Activated CD4-positive, alpha-beta memory T cell treated with anti-CD3 and anti-CD28 coated beads, Interleukin-2, amount 10 ng/mL, durations not matched to agents 7 days and 5 days (primary cell): ENCODE results near the gene PPT2. TPM values are rescaled to one million over a fixed set of nuclear protein-coding genes. Genes with fewer than 3 reads are reported as not detected.

Source experiments
- CTCF ChIA-PET: fragments of 350-600 bp; sonication (Branson Sonifier 250); formaldehyde crosslinking; loops from one replicate; lab custom pipeline; 2021; ENCODE audit warnings: antibody characterized with exemption, inconsistent platforms; lab: Charles Lee
- POLR2A ChIA-PET: fragments of 350-600 bp; sonication (Branson Sonifier 250); formaldehyde crosslinking; loops from one replicate; lab custom pipeline; 2021; ENCODE audit warnings: antibody characterized with exemption; lab: Charles Lee
- DNase-seq: peaks from one replicate; pipeline ENCODE4 v3.0.0-alpha.2; 2020
- H3K27ac Mint-ChIP-seq: one replicate; pipeline ENCODE4 v1.8.0; 2021; ENCODE audit warnings: mild to moderate bottlenecking, mixed read lengths
- H3K27me3 Mint-ChIP-seq: one replicate; pipeline ENCODE4 v1.8.0; 2021; ENCODE audit warnings: mixed read lengths
- H3K36me3 Mint-ChIP-seq: one replicate; pipeline ENCODE4 v1.8.0; 2021; ENCODE audit warnings: low read depth, mixed read lengths
- H3K4me1 Mint-ChIP-seq: one replicate; pipeline ENCODE4 v1.8.0; 2021; ENCODE audit warnings: mixed read lengths
- H3K4me3 Mint-ChIP-seq: one replicate; pipeline ENCODE4 v1.8.0; 2021; ENCODE audit warnings: mild to moderate bottlenecking, mixed read lengths
- H3K9me3 Mint-ChIP-seq: one replicate; pipeline ENCODE4 v1.8.0; 2021; ENCODE audit warnings: mixed read lengths
- total RNA-seq, 2 experiments: library from RNA; stranded (reverse); gene quantifications; one replicate each; pipeline ENCODE4 v1.2.3, GENCODE V29; 2021

The PPT2 gene
- 1 to 10 TPM; 8.3 to 9.4 TPM for total RNA-seq

GRCh38 chr6:32153564-32154513, at the start of gene PPT2:
TSS of gene PPT2 (plus strand) at chr6:32154141. CDS start at chr6:32154595, 454 bp downstream.
- Mint-ChIP-seq H3K9me3 (no peaks in the 10 kb centered on the region), H3K4me3 (peak within 1 kb of the TSS; percentile 91), H3K27ac (peak within 1 kb of the TSS; percentile 58), H3K4me1 (peaks cover 26% of the 10 kb centered on the region), H3K27me3 (peaks cover 36% of the 10 kb centered on the region), H3K36me3 (peaks cover 6% of the 10 kb centered on the region)
- ChIA-PET CTCF (interaction anchor here (1.0 to 1.3 kb wide), 3 partner anchors 35 to 685 kb away, joined by 4 to 6 read pairs (median 4); partner anchors contain the start of gene TAP2), POLR2A (interaction anchor here (0.9 to 1.1 kb wide), 4 partner anchors 24 to 42 kb away, joined by 3 to 6 read pairs (median 4); partner anchors contain the start of genes ATF6B and FKBPL)
- peak; percentile 72 for DNase-seq

GRCh38 chr6:32105433-32105832, 48.5 kb upstream of the PPT2 start:
- Mint-ChIP-seq H3K4me1 (no peaks in the 10 kb centered on the region), H3K27ac (no peak overlapping the region), H3K4me3 (no peak overlapping the region), H3K27me3 (peaks cover 31% of the 10 kb centered on the region), H3K36me3 (no peaks in the 10 kb centered on the region), H3K9me3 (no peaks in the 10 kb centered on the region)
- DNase-seq: no peak
- ChIA-PET POLR2A (no interaction called here), CTCF (no interaction called here)

- no peak overlapping the region for H3K27ac Mint-ChIP-seq
- POLR2A ChIA-PET: interaction anchor here (1.2 to 1.6 kb wide), 2 partner anchors 9 to 11 kb away, joined by 3 read pairs; no protein-coding TSS in a partner anchor
- no peaks in the 10 kb centered on the region for H3K9me3 Mint-ChIP-seq
- H3K4me3 Mint-ChIP-seq: no peak overlapping the region
- peaks cover 31% of the 10 kb centered on the region for H3K27me3 Mint-ChIP-seq
- no peaks in the 10 kb centered on the region for H3K4me1 Mint-ChIP-seq
- CTCF ChIA-PET: no interaction called here
- no peak for DNase-seq
- H3K36me3 Mint-ChIP-seq: peaks cover 10% of the 10 kb centered on the region
Observed at GRCh38 chr6:32107406-32107805, 46.5 kb upstream of the PPT2 start.

GRCh38 chr6:32108094-32108627, 45.8 kb upstream of the PPT2 start:
- Mint-ChIP-seq H3K36me3 (peaks cover 13% of the 10 kb centered on the region), H3K9me3 (no peaks in the 10 kb centered on the region), H3K4me3 (no peak overlapping the region), H3K27me3 (peaks cover 31% of the 10 kb centered on the region), H3K27ac (no peak overlapping the region), H3K4me1 (no peaks in the 10 kb centered on the region)
- no peak for DNase-seq
- ChIA-PET CTCF (no interaction called here), POLR2A (interaction anchor here (1.2 to 1.6 kb wide), 3 partner anchors 8 to 84 kb away, joined by 3 read pairs; partner anchors contain the start of gene GPSM3)

GRCh38 chr6:32108727-32109113, 45.2 kb upstream of the PPT2 start:
- H3K27me3 Mint-ChIP-seq: peaks cover 29% of the 10 kb centered on the region
- no peak overlapping the region for H3K4me3 Mint-ChIP-seq
- H3K36me3 Mint-ChIP-seq: peaks cover 13% of the 10 kb centered on the region
- H3K27ac Mint-ChIP-seq: no peak overlapping the region
- H3K9me3 Mint-ChIP-seq: no peaks in the 10 kb centered on the region
- ChIA-PET CTCF (no interaction called here), POLR2A (interaction anchor here (1.1 to 1.9 kb wide), 3 partner anchors 12 to 84 kb away, joined by 3 to 7 read pairs (median 3); partner anchors contain the start of genes FKBPL and GPSM3)
- H3K4me1 Mint-ChIP-seq: no peaks in the 10 kb centered on the region
- no peak for DNase-seq

- Mint-ChIP-seq H3K4me3 (no peak within 1 kb of the TSS), H3K27ac (no peak within 1 kb of the TSS), H3K36me3 (peaks cover 13% of the 10 kb centered on the region), H3K4me1 (no peaks in the 10 kb centered on the region), H3K27me3 (peaks cover 26% of the 10 kb centered on the region), H3K9me3 (no peaks in the 10 kb centered on the region)
- DNase-seq: no peak
- ChIA-PET POLR2A (interaction anchor here (1.1 to 1.9 kb wide), 3 partner anchors 11 to 83 kb away, joined by 3 to 7 read pairs (median 3); partner anchors contain the start of genes FKBPL and GPSM3), CTCF (no interaction called here)
Observed at GRCh38 chr6:32109114-32109764, 44.7 kb upstream of the PPT2 start, which contains the start of gene TNXB. TSS of gene TNXB (minus strand) at chr6:32109338. CDS start at chr6:32098198, 11,140 bp downstream.

- DNase-seq: no peak
- H3K36me3 Mint-ChIP-seq: peaks cover 15% of the 10 kb centered on the region
- no peak overlapping the region for H3K27ac Mint-ChIP-seq
- H3K4me3 Mint-ChIP-seq: no peak overlapping the region
- ChIA-PET POLR2A (interaction anchor here (1.1 to 2.1 kb wide), 3 partner anchors 11 to 20 kb away, joined by 3 to 7 read pairs (median 6); partner anchors contain the start of genes ATF6B and FKBPL), CTCF (interaction anchor here (1.5 kb wide), 1 partner anchor 86 kb away, joined by 3 read pairs; no protein-coding TSS in a partner anchor)
- H3K27me3 Mint-ChIP-seq: peaks cover 24% of the 10 kb centered on the region
- no peaks in the 10 kb centered on the region for H3K9me3 Mint-ChIP-seq
- no peaks in the 10 kb centered on the region for H3K4me1 Mint-ChIP-seq
Observed at GRCh38 chr6:32109765-32110160, 44.2 kb upstream of the PPT2 start.

- Mint-ChIP-seq H3K27me3 (peaks cover 20% of the 10 kb centered on the region), H3K4me3 (no peak overlapping the region), H3K4me1 (no peaks in the 10 kb centered on the region), H3K36me3 (peaks cover 22% of the 10 kb centered on the region), H3K9me3 (no peaks in the 10 kb centered on the region), H3K27ac (no peak overlapping the region)
- POLR2A ChIA-PET: interaction anchor here (1.9 to 2.1 kb wide), 2 partner anchors 17 to 19 kb away, joined by 6 to 7 read pairs; partner anchors contain the start of genes ATF6B and FKBPL
- CTCF ChIA-PET: interaction anchor here (1.5 kb wide), 1 partner anchor 85 kb away, joined by 3 read pairs; no protein-coding TSS in a partner anchor
- no peak for DNase-seq
Observed at GRCh38 chr6:32110632-32111031, 43.3 kb upstream of the PPT2 start.

GRCh38 chr6:32111424-32112066, 42.4 kb upstream of the PPT2 start:
- peaks cover 30% of the 10 kb centered on the region for H3K36me3 Mint-ChIP-seq
- POLR2A ChIA-PET: interaction anchor here (2.1 kb wide), 1 partner anchor 16 kb away, joined by 6 read pairs; the partner anchor contains the start of gene ATF6B
- no peaks in the 10 kb centered on the region for H3K9me3 Mint-ChIP-seq
- H3K27ac Mint-ChIP-seq: no peak overlapping the region
- CTCF ChIA-PET: interaction anchor here (1.5 kb wide), 1 partner anchor 84 kb away, joined by 3 read pairs; no protein-coding TSS in a partner anchor
- H3K4me1 Mint-ChIP-seq: no peaks in the 10 kb centered on the region
- H3K27me3 Mint-ChIP-seq: peaks cover 20% of the 10 kb centered on the region
- DNase-seq: no peak
- H3K4me3 Mint-ChIP-seq: no peak overlapping the region

- H3K4me1 Mint-ChIP-seq: no peaks in the 10 kb centered on the region
- H3K9me3 Mint-ChIP-seq: no peaks in the 10 kb centered on the region
- no peak for DNase-seq
- ChIA-PET POLR2A (no interaction called here), CTCF (no interaction called here)
- H3K27me3 Mint-ChIP-seq: peaks cover 18% of the 10 kb centered on the region
- no peak overlapping the region for H3K4me3 Mint-ChIP-seq
- H3K27ac Mint-ChIP-seq: no peak overlapping the region
- peaks cover 34% of the 10 kb centered on the region for H3K36me3 Mint-ChIP-seq
Observed at GRCh38 chr6:32112431-32112980, 41.4 kb upstream of the PPT2 start.

GRCh38 chr6:32113386-32114352, 40.3 kb upstream of the PPT2 start:
- CTCF ChIA-PET: no interaction called here
- H3K4me1 Mint-ChIP-seq: no peaks in the 10 kb centered on the region
- H3K27me3 Mint-ChIP-seq: peaks cover 8% of the 10 kb centered on the region
- POLR2A ChIA-PET: interaction anchor here (1.6 kb wide), 1 partner anchor 14 kb away, joined by 7 read pairs; the partner anchor contains the start of gene ATF6B
- H3K27ac Mint-ChIP-seq: no peak overlapping the region
- no peaks in the 10 kb centered on the region for H3K9me3 Mint-ChIP-seq
- DNase-seq: no peak
- H3K36me3 Mint-ChIP-seq: peaks cover 44% of the 10 kb centered on the region
- H3K4me3 Mint-ChIP-seq: no peak overlapping the region
